GM12878 (cell line): ENCODE measurements around the gene AKR1A1. TPM values are rescaled to one million over a fixed set of nuclear protein-coding genes. Genes with fewer than 3 reads are reported as not detected.

Experiments used
- CBX3 ChIP-seq: fragments of 200-600 bp; sonication (generic); IDR thresholded peaks from 2 replicates; pipeline ENCODE4 v1.6.1; 2016; ENCODE audit warnings: low read depth, borderline replicate concordance
- CEBPB ChIP-seq, 2 experiments: fragments of 150-350 bp in 1 of 2; IDR thresholded peaks; 2 replicates each; pipeline ENCODE4 v1.6.1; 2012 to 2014; ENCODE audit warnings: low read depth in 2 of 2, low read length in 2 of 2, borderline replicate concordance in 1 of 2, inconsistent platforms in 1 of 2
- CEBPZ ChIP-seq: fragments of 150-350 bp; IDR thresholded peaks from 2 replicates; pipeline ENCODE4 v1.6.1; 2016; ENCODE audit warnings: low read depth, low read length
- CHD1 ChIP-seq: IDR thresholded peaks from 2 replicates; pipeline ENCODE4 v1.6.1; 2012; ENCODE audit warnings: low read depth, low read length, improper control_type of control experiment
- CHD2 ChIP-seq: IDR thresholded peaks from 2 replicates; pipeline ENCODE4 v1.6.1; 2011; ENCODE audit warnings: low read depth, low read length, improper control_type of control experiment, borderline replicate concordance
- E4F1 ChIP-seq: fragments of 450-650 bp; IDR thresholded peaks from 2 replicates; pipeline ENCODE4 v1.6.1; 2018; ENCODE audit warnings: borderline replicate concordance, mild to moderate bottlenecking; ENCODE audit not compliant: partially characterized antibody
- HDAC2 ChIP-seq: fragments of 200-600 bp; sonication (generic); IDR thresholded peaks from 2 replicates; pipeline ENCODE4 v1.6.1; 2017
- NR2F1 ChIP-seq: fragments of 450-650 bp; conservative IDR thresholded peaks from 2 replicates; pipeline ENCODE4 v1.6.1; 2017; ENCODE audit warnings: mild to moderate bottlenecking
- PRDM15 ChIP-seq: fragments of 450-650 bp; formaldehyde crosslinking; IDR thresholded peaks from 2 replicates; pipeline ENCODE4 v1.4.0; 2020; ENCODE audit warnings: mild to moderate bottlenecking, moderate library complexity
- RAD21 ChIP-seq: IDR thresholded peaks from 2 replicates; pipeline ENCODE4 v1.6.1; 2011; ENCODE audit warnings: mild to moderate bottlenecking, low read depth, low read length, moderate library complexity; ENCODE audit not compliant: insufficient read depth
- SIN3A ChIP-seq: IDR thresholded peaks from 2 replicates; pipeline ENCODE4 v1.6.1; 2012; ENCODE audit warnings: low read depth, low read length, improper control_type of control experiment
- STAT3 ChIP-seq: IDR thresholded peaks from 2 replicates; pipeline ENCODE4 v1.6.1; 2011; ENCODE audit warnings: low read depth, low read length, improper control_type of control experiment
- SUZ12 ChIP-seq: fragments of 200-600 bp; sonication (generic); IDR thresholded peaks from one replicate; pipeline ENCODE4 v1.6.1; 2018; ENCODE audit warnings: antibody characterized with exemption, mild to moderate bottlenecking; ENCODE audit not compliant: unreplicated experiment
- TAF1 ChIP-seq: IDR thresholded peaks from 2 replicates; pipeline ENCODE4 v1.6.1; 2011; ENCODE audit warnings: mild to moderate bottlenecking, low read depth, low read length, borderline replicate concordance
- TCF12 ChIP-seq: IDR thresholded peaks from 2 replicates; pipeline ENCODE4 v1.6.1; 2011; ENCODE audit warnings: low read depth, mild to moderate bottlenecking, low read length
- ZBED1 ChIP-seq: IDR thresholded peaks from 2 replicates; pipeline ENCODE4 v1.6.1; 2016; ENCODE audit warnings: borderline replicate concordance
- ZBTB40 ChIP-seq: fragments of 450-650 bp; IDR thresholded peaks from 2 replicates; pipeline ENCODE4 v1.6.1; 2016; ENCODE audit warnings: mild to moderate bottlenecking, moderate library complexity, borderline replicate concordance
- ZNF24 ChIP-seq: fragments of 450-650 bp; IDR thresholded peaks from 2 replicates; pipeline ENCODE4 v1.6.1; 2017; ENCODE audit warnings: antibody characterized with exemption, mild to moderate bottlenecking
- polyA plus RNA-seq, 11 experiments: library from polyadenylated mRNA; depleted of rRNA in 4 of 11; unstranded in 6 of 11; stranded (reverse) in 5 of 11; fragments of >200 nt; fragmentation: Nextera tagmentation in 4 of 11; fragmentation: Illumina TruSeq in 1 of 11; extraction: Ambion mirVana in 4 of 11; extraction: Trizol in 1 of 11; gene quantifications; 1 replicate in 1 of 11; 2 replicates in 10 of 11; pipeline versions ENCODE4 v1.2.1 to v1.2.3, GENCODE V29; 2011 to 2016; ENCODE audit warnings: inconsistent platforms in 2 of 11, missing spikeins in 2 of 11, low read depth in 1 of 11
- total RNA-seq, 4 experiments: library from RNA; depleted of rRNA in 3 of 4; stranded (reverse); fragments of >200 nt in 3 of 4; fragmentation: Illumina TruSeq in 1 of 4; extraction: Trizol in 1 of 4; gene quantifications; 2 replicates each; pipeline versions ENCODE4 v1.2.1 to v1.2.3, GENCODE V29; 2013 to 2021

The AKR1A1 gene
- total and polyA plus RNA-seq, 10 of the 15 experiments (the other 5 are each of a cell fraction or from before 2014, with no cell fraction given) = 187 to 335 (median 241) TPM

GRCh38 chr1:45518910-45519309, 31.7 kb upstream of the AKR1A1 start (continued):
- no peak for TF ChIP-seq E4F1
- TF ChIP-seq CBX3 = no peak
- TF ChIP-seq CHD1 = no peak
- no peak for TF ChIP-seq ZBED1
- peak; percentile 78 for TF ChIP-seq TCF12
- TF ChIP-seq HDAC2 = no peak
- TF ChIP-seq SUZ12 = no peak
- no peak for TF ChIP-seq PRDM15 (CRISPR knock-in tag)
- TF ChIP-seq ZBTB40 = no peak
- TF ChIP-seq CEBPB (IDR thresholded peaks at IDR 0.05; ENCODE audit: borderline replicate concordance in 1 of 2, low read depth in 2 of 2, low read length in 2 of 2) = no peak
- TF ChIP-seq CEBPZ = no peak
- peak; percentile 27; the same call in 1 of the 2 replicates for TF ChIP-seq NR2F1
- TF ChIP-seq CHD2 = 0 out of 2 replicates have a peak, but pooled peaks have one; percentile 28
- no peak for TF ChIP-seq ZNF24
- TF ChIP-seq TAF1 = no peak
- no peak for TF ChIP-seq STAT3
- TF ChIP-seq SIN3A = 0 out of 2 replicates have a peak, but pooled peaks have one; percentile 52
- TF ChIP-seq RAD21 = no peak
